SKM-1 treated with dmso at 0.1 percent for 144 hours (cell line): ENCODE results near the gene DISP3.
"Not testable (repeated sequence)": the region's sequence is repeated elsewhere in the genome, so short reads cannot be mapped to it uniquely, and the experiment has no call there.

ENCODE experiments used
- DNase-seq: peaks from one replicate; lab custom pipeline; 2025; ENCODE audit not compliant: unreplicated experiment; lab: John Stamatoyannopoulos, UW

DISP3 gene

DNA sequence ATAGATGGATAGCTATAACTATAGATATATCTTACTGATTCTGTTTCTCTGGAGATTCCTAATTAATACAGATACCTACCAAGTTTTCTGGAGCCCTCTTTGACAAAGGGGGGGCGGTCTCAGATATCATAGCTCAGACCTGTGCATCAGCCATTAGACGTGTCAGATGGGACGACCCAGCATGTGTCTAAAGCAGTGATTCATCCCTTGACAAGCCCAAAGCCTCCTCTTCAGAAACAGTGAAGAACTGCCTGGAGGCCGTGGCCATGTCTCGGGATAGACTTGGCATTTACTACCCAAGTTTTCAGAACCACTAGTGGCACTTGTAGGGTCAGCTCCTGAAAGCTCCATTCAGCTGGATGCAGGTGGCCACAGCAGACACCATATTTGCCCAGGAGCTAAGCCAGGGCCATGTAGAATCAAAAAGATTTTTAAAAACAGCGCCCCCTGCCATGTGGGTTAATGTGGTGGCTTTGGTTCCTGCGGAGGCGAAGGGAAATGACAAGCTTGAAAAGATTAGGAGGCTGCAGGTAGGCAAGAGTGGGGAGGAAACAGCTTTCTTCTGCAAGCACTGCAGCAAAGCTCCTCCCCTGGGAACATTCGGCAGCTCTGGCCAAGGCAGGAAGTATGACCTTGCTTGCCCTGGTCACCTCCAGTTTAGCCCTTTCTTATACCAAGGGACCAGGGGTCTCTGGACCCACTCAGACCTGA is 93.1 kb downstream of the DISP3 start:
- DNase-seq = no peak

DNA sequence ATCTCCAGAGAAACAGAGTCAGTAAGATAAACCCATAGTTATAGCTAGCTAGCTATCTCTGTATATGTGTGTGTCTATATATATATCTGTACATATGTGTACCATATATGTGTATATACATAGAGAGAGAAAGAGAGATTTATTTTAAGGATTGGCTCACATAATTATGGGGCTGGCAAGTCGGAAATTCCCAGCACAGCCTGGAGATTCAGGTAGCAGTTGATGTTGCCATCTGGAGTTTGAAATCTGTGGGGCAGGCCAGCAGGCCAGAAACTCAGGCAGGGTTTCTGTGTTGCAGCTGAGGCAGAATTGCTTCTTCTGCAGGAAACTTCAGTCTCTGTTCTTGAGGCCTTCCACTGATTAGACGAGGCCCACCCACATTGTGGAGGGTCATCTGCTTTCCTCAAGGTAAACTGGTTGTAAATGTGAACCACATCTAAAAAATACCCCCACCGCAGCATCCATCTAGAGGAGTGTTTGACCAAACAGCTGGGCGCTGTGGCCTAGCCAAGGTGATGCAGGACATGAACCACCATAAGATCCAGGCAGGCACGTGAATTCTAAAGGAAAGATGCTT is 94.2 kb downstream of the DISP3 start:
- no peak for DNase-seq

DNA sequence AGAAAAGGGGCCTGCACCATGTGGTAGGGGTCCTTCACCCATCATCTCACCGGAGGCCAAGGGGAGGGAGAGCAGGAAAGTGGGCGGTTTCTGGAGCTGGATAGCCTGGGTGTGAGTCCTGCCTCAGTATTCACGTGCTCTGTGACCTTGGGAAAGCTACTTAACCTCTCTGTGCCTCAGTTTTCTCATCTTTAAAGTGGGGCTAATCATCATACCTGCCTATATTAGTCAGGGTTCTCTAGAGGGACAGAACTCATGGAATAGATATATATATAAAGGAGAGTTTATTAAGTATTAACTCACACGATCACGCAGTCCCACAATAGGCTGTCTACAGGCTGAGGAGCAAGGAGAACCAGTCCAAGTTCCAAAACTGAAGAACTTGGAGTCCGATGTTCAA is 96.6 kb downstream of the DISP3 start:
- DNase-seq = no peak

DNA sequence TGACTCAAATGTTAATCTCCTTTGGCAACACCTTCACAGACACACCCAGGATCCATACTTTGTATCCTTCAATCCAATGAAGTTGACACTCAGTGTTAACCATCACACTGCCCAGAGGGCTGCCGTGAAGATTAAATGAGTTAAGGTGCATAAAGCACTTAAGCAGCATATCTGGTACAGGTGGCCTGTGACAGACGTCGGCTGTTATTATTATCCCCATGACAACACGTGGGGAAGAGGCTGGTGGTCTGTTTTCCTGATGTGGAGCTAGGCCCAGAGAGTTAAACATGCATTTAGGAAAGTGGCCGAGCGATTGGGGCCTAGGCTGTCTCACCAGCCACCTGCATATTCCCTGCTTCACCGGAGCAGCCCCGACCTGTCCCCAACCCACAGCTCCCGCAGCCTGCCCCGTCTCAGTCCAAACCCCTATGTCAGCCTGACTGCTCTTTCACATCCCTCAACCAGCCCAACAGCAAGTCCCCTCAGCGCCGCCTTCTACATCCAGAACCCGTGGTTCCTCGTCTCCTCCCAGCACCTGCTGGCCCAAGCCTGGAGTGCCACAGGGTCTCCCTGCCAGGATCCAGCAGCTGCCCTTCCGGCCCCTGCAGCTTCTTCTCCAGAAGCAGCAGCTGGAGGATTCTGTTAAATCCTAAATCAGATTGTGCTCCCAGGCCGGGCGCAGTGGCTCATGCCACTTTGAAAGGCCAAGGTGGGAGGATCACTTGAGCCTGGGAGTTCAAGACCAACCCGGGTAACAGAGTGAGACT is 97.3 kb downstream of the DISP3 start:
- DNase-seq = no peak

DNA sequence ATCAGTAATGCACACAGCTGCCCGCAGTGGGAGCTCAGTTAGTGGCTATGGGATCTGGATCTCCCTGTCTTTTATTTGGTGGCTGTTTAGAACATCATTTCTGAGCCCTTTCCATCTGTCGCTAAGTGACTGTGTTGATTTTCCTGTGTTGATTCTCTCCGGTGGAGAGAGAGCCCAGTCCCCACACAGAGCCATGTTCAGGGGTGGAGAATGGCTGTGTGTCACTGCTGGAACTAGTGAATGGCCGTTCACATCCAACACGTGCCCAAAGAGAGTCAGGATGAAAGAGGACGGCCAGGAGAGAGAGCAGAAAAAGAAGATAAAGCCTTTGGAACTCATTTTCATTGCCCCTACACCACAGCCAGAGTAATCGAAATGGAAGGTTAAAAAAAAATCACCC is 99.0 kb downstream of the DISP3 start:
- no peak for DNase-seq

DNA sequence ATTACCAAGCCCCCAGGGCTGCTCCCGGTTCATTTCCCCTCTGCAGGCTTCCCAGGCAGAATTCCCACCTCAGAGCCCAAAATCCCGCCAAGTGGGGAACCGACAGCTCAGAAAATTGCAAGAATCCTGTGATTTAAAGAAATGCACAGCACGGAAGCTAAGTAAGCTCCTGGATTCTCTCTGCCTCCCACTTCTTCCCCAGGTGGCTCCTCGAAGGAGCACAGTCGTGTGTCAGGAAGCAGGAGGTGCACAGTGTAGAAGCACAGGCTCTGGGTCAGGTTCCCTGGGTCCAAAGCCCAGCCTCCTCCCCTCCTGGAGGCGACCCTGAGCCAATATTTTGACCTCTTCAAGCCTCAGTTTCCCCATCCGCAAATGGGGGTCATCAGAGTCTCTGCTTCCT is 100.6 kb downstream of the DISP3 start:
- DNase-seq = no peak

DNA sequence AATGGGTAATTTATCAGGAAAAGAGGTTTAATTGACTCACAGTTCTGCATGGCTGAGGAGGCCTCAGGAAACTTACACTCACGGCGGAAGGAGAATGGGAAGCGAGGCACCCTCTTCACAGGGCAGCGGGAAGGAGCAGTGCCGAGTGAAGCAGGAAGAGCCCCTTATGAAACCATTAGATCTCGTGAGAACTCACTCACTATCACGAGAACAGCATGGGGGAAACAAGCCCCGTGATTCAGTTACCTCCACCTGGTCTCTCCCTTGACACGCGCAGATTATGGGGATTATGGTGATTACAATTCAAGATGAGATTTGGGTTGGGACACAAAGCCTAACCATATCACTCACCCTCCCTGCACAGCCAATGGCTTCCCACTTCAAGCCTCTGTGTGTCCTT is 101.1 kb downstream of the DISP3 start:
- not testable (repeated sequence) for DNase-seq

DNA sequence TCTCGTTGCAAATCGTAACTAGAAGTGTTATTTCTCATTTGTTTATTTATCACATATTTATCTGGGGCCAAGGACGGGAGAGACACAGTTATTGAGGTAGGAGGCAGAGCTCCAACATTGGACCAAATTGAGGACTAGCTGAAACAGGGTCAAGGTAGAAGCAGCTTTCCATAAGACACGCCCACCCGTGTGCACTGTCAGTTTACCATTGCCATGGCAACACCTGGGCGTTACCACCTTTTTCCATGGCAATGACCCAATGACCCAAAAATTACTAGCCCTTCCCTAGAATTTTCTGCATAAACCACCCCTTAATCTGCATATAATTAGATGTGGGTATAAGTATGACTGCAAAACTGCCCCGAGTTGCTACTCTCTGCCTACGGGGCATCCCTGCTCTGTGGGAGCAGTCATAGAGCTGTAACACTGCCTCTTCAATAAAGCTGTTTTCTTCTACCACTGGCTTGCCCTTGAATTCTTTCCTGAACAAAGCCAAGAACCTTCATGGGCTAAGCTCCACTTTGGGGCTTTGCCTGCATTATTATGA is 102.6 kb downstream of the DISP3 start:
- no peak for DNase-seq

DNA sequence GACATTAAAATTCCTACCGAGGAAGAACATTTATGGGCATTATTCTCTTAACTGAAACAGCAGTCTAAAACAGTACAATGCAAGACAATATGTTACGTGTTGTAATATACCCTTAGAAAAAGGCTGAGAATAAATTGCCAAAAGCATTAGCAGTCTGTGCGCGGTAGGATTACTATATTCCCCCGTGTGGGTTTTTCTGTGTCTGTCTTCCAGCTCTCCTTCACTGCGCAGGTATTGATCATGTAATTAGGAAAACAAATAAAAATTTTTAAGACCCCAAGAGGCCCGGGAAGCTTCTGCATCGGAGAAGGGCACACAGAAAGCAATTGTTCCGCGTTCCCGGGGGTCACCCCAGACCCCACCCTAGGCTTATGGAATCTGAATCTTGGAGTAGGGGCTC is 106.4 kb downstream of the DISP3 start:
- DNase-seq = no peak
